GM19395 (cell line): ENCODE measurements around the gene PROCR.
"Not testable (repeated sequence)": the region's sequence is repeated elsewhere in the genome, so short reads cannot be mapped to it uniquely, and the experiment has no call there.

Experiments
- ATAC-seq: cut with Tn5 transposase; IDR thresholded peaks from one replicate; pipeline ENCODE4 v1.9.1; 2021; ENCODE audit warnings: mild to moderate bottlenecking, moderate library complexity; ENCODE audit not compliant: unreplicated experiment

The PROCR gene

GRCh38 chr20:35192118-35192872 is 20.4 kb downstream of the PROCR start:
- no peak for ATAC-seq

GRCh38 chr20:35193031-35193791 is 21.3 kb downstream of the PROCR start:
- not testable (repeated sequence) for ATAC-seq

GRCh38 chr20:35196313-35196712 is 24.4 kb downstream of the PROCR start:
- no peak for ATAC-seq

GRCh38 chr20:35199740-35200139 is 27.9 kb downstream of the PROCR start:
- ATAC-seq: no peak

GRCh38 chr20:35200267-35200666 is 28.4 kb downstream of the PROCR start:
- no peak for ATAC-seq

- ATAC-seq: not testable (repeated sequence)
These were observed 29.6 kb downstream of the PROCR start for GRCh38 chr20:35201467-35201866.

GRCh38 chr20:35206802-35207201 is 34.9 kb downstream of the PROCR start:
- no peak for ATAC-seq

- no peak for ATAC-seq
These were observed 36.2 kb downstream of the PROCR start for GRCh38 chr20:35207950-35208611.

GRCh38 chr20:35215066-35215956 is 43.4 kb downstream of the PROCR start:
- no peak for ATAC-seq

- ATAC-seq: no peak
These were observed 44.7 kb downstream of the PROCR start for GRCh38 chr20:35216541-35216940.

GRCh38 chr20:35223941-35224340 is 52.1 kb downstream of the PROCR start:
- no peak for ATAC-seq

GRCh38 chr20:35224536-35224935 is 52.7 kb downstream of the PROCR start:
- no peak for ATAC-seq

GRCh38 chr20:35225319-35226125 is 53.6 kb downstream of the PROCR start:
- ATAC-seq: no peak

- no peak for ATAC-seq
These were observed 54.4 kb downstream of the PROCR start, which contains the start of gene MMP24 for GRCh38 chr20:35226126-35226883. Gene MMP24 (plus strand): TSS chr20:35226690. CDS start chr20:35226739, 49 bp downstream.
